ENCODE results near the gene CBS.
"Not testable (repeated sequence)": the region's sequence is repeated elsewhere in the genome, so short reads cannot be mapped to it uniquely, and the experiment has no call there.

Gene CBS

GRCh38 chr21:43023175-43023574, 52.5 kb downstream of the CBS start:
- no peak for DNase-seq

GRCh38 chr21:43021756-43022600, 53.7 kb downstream of the CBS start:
- no peak for DNase-seq

- no peak for DNase-seq
Measured at GRCh38 chr21:43021191-43021590, 54.4 kb downstream of the CBS start.

DNA sequence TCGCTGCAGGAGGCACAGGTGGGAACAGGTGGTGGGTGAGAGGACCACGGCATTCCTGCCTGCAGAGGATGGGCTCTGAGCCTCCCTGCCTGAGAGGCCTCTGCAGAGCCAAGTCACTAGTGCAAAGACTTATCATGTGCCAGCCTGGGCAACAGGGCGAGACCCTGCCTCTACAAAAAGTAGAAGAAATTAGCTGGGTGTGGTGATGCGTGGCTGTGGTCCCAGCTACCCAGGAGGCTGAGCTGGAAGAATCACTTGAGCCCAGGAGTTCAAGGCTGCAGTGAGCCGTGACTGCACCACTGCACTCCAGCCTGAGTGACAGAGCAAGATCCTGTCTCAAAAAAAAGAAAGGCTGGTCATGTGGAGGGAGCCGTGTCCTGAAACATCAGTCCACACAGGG, 54.9 kb downstream of the CBS start:
- DNase-seq: no peak

- DNase-seq: no peak
Measured at GRCh38 chr21:43020177-43020576, 55.5 kb downstream of the CBS start.

- DNase-seq: no peak
Measured at GRCh38 chr21:43018519-43018918, 57.1 kb downstream of the CBS start.

DNA sequence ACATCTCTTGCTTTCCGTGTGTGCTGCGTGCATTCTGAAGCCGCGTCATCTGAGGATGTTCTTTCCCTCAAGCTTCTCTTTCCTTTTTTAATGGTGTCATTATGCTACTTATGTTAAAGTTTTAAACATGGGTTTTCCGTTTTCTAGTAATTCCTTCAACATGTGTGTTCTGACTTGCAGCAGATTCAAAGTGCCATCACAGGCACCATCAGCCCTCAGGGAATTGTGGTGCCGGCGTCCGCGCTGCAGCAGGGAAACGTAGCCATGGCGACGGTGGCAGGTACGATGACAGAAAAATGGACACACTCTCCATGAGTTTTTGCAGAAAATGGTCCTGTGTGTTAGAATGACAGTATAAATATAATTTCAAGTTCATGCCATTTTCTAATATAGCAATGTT, 58.9 kb downstream of the CBS start:
- DNase-seq: no peak

- DNase-seq: no peak
Measured at GRCh38 chr21:43015906-43016540, 59.6 kb downstream of the CBS start.

- no peak for DNase-seq
Measured at GRCh38 chr21:43012596-43012995, 63.0 kb downstream of the CBS start.

DNA sequence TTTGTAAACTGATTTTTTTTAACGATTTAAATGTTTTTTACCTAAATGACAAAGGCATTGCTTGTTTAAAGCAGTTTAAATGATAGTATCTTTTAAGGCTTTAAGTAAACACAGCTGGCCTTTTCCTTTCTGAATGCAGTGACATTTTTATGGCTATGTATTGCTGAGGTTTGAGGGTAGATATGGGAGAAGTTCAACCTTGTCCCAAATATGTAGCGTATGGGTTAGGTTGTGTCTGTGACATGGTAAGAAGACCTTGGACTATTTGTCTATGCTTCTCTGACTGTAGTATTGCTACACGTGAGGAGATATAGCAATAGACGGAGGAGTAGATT, 68.8 kb downstream of the CBS start:
- DNase-seq: no peak

DNA sequence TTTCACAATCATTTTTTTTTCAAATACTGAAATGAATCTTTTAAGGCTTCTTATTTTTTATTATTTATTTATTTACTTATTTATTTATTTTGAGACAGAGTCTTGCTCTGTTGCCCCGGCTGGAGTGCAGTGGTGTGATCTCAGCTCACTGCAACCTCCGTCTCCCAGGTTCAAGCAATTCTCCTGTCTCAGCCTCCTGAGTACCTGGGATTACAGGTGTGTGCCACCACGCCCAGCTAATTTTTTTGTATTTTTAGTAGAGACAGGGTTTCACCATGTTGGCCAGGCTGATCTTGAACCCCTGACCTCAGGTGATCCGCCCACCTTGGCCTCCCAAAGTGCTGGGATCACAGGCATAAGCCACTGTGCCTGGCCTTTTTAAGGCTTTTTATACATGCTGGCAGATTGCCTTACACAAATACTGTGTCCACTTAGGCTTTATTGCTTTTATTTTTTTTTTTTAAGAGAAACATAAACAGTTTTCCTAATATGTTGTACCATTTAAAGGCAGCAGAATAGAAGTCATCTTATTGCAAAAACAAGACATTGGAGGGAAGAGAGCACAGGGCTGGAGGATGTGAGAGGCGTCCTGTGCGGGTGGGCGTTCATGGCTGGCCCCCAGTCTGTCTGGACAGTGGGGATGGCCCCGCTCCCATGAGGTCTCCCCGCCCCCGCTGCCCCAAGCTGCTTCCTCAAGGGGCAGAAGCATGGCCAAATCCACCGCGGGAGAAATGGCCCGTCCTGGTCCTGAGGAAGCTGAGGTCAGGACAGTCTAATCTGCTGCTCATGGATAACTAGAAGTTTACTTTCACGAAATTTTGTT, 69.4 kb downstream of the CBS start:
- not testable (repeated sequence) for DNase-seq

- DNase-seq: no peak
Measured at GRCh38 chr21:43005635-43006034, 70.0 kb downstream of the CBS start.

- DNase-seq: no peak
Measured at GRCh38 chr21:43004926-43005325, 70.7 kb downstream of the CBS start.

Measured in activated effector memory CD4-positive, alpha-beta T cell treated with anti-CD3 and anti-CD28 coated beads, Interleukin-2, amount 50 U/mL, for 16 hours (primary cell).